DOHH2 (cell line): Measurements from ENCODE around the gene EIF3F.

Source experiments
- H3F3A ChIP-seq: fragments of 200-600 bp; sonication (generic), shearing (Covaris generic); 2 replicates; pipeline ENCODE4 v1.6.0; 2016; ENCODE audit warnings: antibody characterized with exemption, mild to moderate bottlenecking; ENCODE audit not compliant: control insufficient read depth, insufficient read depth
- H3K27ac ChIP-seq: fragments of 200-600 bp; sonication (generic); 2 replicates; pipeline ENCODE4 v1.5.1; 2014; ENCODE audit warnings: low read depth, mild to moderate bottlenecking, low read length, moderate library complexity
- H3K27me3 ChIP-seq: fragments of 200-600 bp; sonication (generic); 2 replicates; pipeline ENCODE4 v1.6.1; 2014; ENCODE audit warnings: mild to moderate bottlenecking, low read length, mixed read lengths; ENCODE audit not compliant: control insufficient read depth
- H3K36me3 ChIP-seq: fragments of 200-600 bp; sonication (generic); 2 replicates; pipeline ENCODE4 v1.6.1; 2014; ENCODE audit warnings: mild to moderate bottlenecking, low read length, moderate library complexity, mixed read lengths; ENCODE audit not compliant: control insufficient read depth
- H3K4me1 ChIP-seq: fragments of 200-600 bp; sonication (generic); 2 replicates; pipeline ENCODE4 v1.6.1; 2014; ENCODE audit warnings: mild to moderate bottlenecking, low read length, mixed read lengths; ENCODE audit not compliant: control insufficient read depth
- H3K4me2 ChIP-seq: fragments of 200-600 bp; sonication (generic); 2 replicates; pipeline ENCODE4 v1.6.0; 2014; ENCODE audit warnings: mild to moderate bottlenecking, low read length, moderate library complexity
- H3K4me3 ChIP-seq: fragments of 200-600 bp; sonication (generic); 2 replicates; pipeline ENCODE4 v1.5.1; 2014; ENCODE audit warnings: mild to moderate bottlenecking, low read length, mixed read lengths
- H3K79me2 ChIP-seq: fragments of 200-600 bp; sonication (generic); 2 replicates; pipeline ENCODE4 v1.6.1; 2014; ENCODE audit warnings: mild to moderate bottlenecking, low read length, mixed read lengths; ENCODE audit not compliant: control insufficient read depth
- H3K9me2 ChIP-seq: fragments of 200-600 bp; sonication (generic); replicated peaks from 2 replicates; pipeline ENCODE4 v1.6.1; 2014; ENCODE audit warnings: mild to moderate bottlenecking, low read length, mixed read lengths; ENCODE audit not compliant: control insufficient read depth
- H3K9me3 ChIP-seq: fragments of 200-600 bp; sonication (generic); 2 replicates; pipeline ENCODE4 v1.6.1; 2014; ENCODE audit warnings: antibody characterized with exemption, low read length, mixed read lengths; ENCODE audit not compliant: control insufficient read depth, insufficient read depth
- H4K20me1 ChIP-seq: fragments of 200-600 bp; sonication (generic); 2 replicates; pipeline ENCODE4 v1.6.0; 2014; ENCODE audit warnings: low read depth, mild to moderate bottlenecking, antibody characterized with exemption, low read length, moderate library complexity; ENCODE audit not compliant: control insufficient read depth, insufficient read depth
- EZH2phosphoT487 ChIP-seq: fragments of 200-600 bp; sonication (generic); IDR thresholded peaks from 2 replicates; pipeline ENCODE4 v1.6.1; 2017; ENCODE audit warnings: borderline replicate concordance, mild to moderate bottlenecking, antibody characterized with exemption, low read length, moderate library complexity, mixed read lengths
- TF ChIP-seq, protein P1 (sequence below): fragments of 200-600 bp; sonication (generic); IDR thresholded peaks from one replicate; pipeline ENCODE4 v1.5.1; 2014; ENCODE audit warnings: antibody characterized with exemption, mild to moderate bottlenecking, low read depth, low read length; ENCODE audit not compliant: poor library complexity, severe bottlenecking

The EIF3F gene

DNA sequence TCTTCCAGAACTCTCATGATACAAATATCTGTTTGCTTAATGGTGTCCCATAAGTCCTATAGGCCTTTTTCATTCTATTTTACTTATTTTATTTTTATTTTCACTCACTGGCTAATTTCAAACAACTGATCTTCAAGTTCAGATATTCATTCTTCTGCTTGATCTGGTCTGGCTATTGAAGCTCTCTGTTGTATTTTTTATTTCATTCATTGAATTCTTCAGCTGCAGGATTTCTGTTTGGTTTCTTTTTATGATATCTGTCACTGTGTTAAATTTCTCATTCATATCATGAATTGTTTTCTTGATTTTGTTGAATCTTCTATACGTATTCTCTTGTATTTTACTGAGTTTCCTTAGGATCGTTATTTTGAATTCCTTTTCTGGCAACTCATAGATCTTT lies 43.0 kb upstream of the EIF3F start:
- no peaks in the 10 kb centered on the region for H3F3A ChIP-seq

DNA sequence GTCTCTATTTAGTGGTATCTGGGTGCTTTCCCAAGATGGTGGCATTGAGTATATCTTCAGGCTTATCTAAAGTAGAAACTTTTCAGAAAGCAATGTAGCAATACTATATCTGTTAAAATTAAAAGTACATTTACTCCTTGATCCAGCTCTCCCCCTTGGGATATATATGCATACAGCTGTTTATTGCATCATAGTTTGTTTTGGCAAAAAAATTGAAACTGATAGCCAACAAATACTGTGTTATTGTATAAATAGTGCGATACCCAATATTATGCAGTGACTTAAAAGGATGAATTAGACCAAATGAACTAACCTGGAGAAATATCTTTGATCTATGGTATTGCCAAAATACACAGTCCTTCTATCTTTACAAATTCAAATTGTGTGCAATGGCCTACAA lies 37.2 kb upstream of the EIF3F start:
- TF ChIP-seq EZH2phosphoT487: no peak
- TF ChIP-seq, protein P1, sequence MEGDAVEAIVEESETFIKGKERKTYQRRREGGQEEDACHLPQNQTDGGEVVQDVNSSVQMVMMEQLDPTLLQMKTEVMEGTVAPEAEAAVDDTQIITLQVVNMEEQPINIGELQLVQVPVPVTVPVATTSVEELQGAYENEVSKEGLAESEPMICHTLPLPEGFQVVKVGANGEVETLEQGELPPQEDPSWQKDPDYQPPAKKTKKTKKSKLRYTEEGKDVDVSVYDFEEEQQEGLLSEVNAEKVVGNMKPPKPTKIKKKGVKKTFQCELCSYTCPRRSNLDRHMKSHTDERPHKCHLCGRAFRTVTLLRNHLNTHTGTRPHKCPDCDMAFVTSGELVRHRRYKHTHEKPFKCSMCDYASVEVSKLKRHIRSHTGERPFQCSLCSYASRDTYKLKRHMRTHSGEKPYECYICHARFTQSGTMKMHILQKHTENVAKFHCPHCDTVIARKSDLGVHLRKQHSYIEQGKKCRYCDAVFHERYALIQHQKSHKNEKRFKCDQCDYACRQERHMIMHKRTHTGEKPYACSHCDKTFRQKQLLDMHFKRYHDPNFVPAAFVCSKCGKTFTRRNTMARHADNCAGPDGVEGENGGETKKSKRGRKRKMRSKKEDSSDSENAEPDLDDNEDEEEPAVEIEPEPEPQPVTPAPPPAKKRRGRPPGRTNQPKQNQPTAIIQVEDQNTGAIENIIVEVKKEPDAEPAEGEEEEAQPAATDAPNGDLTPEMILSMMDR: no peak
- Histone ChIP-seq H3K4me1 (no peaks in the 10 kb centered on the region), H3K27me3 (0 out of 2 replicates have a peak, but pooled peaks cover 2% of the 10 kb centered on the region)

More for the DNA sequence above, 43.0 kb upstream of the EIF3F start:
- Histone ChIP-seq H3K27me3 (0 out of 2 replicates have a peak, but pooled peaks cover 2% of the 10 kb centered on the region), H3K36me3 (no peaks in the 10 kb centered on the region), H3K4me3 (no peak overlapping the region), H3K27ac (no peak overlapping the region), H3K4me1 (no peaks in the 10 kb centered on the region), H3K4me2 (no peak overlapping the region), H3K9me2 (no peaks in the 10 kb centered on the region), H4K20me1 (no peaks in the 10 kb centered on the region), H3K79me2 (no peaks in the 10 kb centered on the region), H3K9me3 (peaks cover 7% of the 10 kb centered on the region; the same call in 1 of the 2 replicates)
- TF ChIP-seq, protein P1: no peak
- no peak for TF ChIP-seq EZH2phosphoT487

DNA sequence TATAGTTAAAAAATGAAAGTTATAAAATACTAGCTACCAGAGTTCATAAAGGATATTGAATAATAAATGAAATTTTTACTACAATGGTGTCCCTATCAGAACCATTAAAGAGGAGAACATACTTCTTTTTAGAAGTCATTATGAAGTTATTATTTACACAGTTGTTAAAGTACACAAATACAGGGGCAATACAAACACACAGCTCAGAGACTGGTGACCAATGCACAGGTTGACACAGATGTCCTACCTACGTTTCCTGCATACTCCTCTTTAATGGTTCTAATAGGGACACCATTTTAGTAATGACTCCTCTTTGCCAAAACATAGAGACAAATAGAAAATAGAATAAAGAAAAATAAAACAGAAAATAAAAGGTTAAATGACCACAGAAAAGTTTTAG lies 31.9 kb upstream of the EIF3F start:
- H3K27ac ChIP-seq: no peak overlapping the region
- H3K79me2 ChIP-seq: no peaks in the 10 kb centered on the region
- H4K20me1 ChIP-seq: no peaks in the 10 kb centered on the region
- no peak for TF ChIP-seq EZH2phosphoT487
- TF ChIP-seq, protein P1: no peak
- H3K4me3 ChIP-seq: no peak overlapping the region
- no peaks in the 10 kb centered on the region for H3K27me3 ChIP-seq
- H3K4me1 ChIP-seq: peaks cover 8% of the 10 kb centered on the region
- no peaks in the 10 kb centered on the region for H3K9me2 ChIP-seq
- H3F3A ChIP-seq: no peaks in the 10 kb centered on the region
- no peak overlapping the region for H3K4me2 ChIP-seq
- no peaks in the 10 kb centered on the region for H3K36me3 ChIP-seq
- H3K9me3 ChIP-seq: no peaks in the 10 kb centered on the region

More for the DNA sequence above, 37.2 kb upstream of the EIF3F start:
- H4K20me1 ChIP-seq: no peaks in the 10 kb centered on the region
- no peak overlapping the region for H3K27ac ChIP-seq
- no peaks in the 10 kb centered on the region for H3K79me2 ChIP-seq
- H3K36me3 ChIP-seq: no peaks in the 10 kb centered on the region
- no peaks in the 10 kb centered on the region for H3K9me2 ChIP-seq
- H3F3A ChIP-seq: no peaks in the 10 kb centered on the region
- H3K4me3 ChIP-seq: no peak overlapping the region
- H3K9me3 ChIP-seq: no peaks in the 10 kb centered on the region
- H3K4me2 ChIP-seq: no peak overlapping the region

DNA sequence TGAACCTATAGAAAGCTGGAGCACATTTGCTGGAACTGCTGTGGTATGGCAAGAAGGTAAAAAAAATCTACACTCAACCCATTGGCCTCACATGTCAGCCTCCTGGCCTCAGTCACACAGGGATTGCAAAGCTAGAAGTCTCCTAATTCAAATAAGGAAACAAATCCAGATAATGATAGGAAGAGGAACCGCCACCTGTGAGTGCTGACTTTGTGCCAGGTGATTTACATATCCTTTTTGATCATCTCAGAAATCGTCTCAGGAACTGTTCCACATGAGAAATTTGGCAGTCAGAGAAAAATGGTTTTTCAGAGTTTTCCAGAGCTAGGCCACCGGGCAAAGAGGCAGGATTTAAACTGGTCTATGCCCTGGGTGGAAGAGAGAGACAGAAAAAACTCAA lies 22.9 kb upstream of the EIF3F start:
- H3K9me3 ChIP-seq: no peaks in the 10 kb centered on the region
- H3K79me2 ChIP-seq: no peaks in the 10 kb centered on the region
- no peaks in the 10 kb centered on the region for H3K9me2 ChIP-seq
- H3K4me3 ChIP-seq: peak overlapping the region; percentile 36
- H4K20me1 ChIP-seq: no peaks in the 10 kb centered on the region
- TF ChIP-seq, protein P1: no peak
- TF ChIP-seq EZH2phosphoT487: no peak
- peaks cover 25% of the 10 kb centered on the region for H3K4me1 ChIP-seq
- H3K4me2 ChIP-seq: peak overlapping the region; percentile 56
- peak overlapping the region; percentile 22; the same call in 1 of the 2 replicates for H3K27ac ChIP-seq
- no peaks in the 10 kb centered on the region for H3F3A ChIP-seq
- H3K36me3 ChIP-seq: no peaks in the 10 kb centered on the region
- no peaks in the 10 kb centered on the region for H3K27me3 ChIP-seq
